ENCODE measurements around the gene CINP.

- no peak for TF ChIP-seq POLR2A (IDR thresholded peaks at IDR 0.05)
- TF ChIP-seq CTCF (IDR thresholded peaks at IDR 0.05), result no peak
These were observed 59.0 kb downstream of the CINP start for GRCh38 chr14:102303664-102304063.
